Right lobe of liver (tissue), 6 donors: ENCODE measurements around the gene RCSD1. TPM values are rescaled to one million over a fixed set of nuclear protein-coding genes. Genes with fewer than 3 reads are reported as not detected.

Experiments
- ATAC-seq, 4 donors: fragments of 200-7000 bp; cut with Tn5 transposase; one replicate each; pipeline ENCODE4 v1.9.1; 2020; ENCODE audit warnings: mild to moderate bottlenecking in 4 of 4, moderate library complexity in 4 of 4
- DNase-seq, 3 donors: peaks; one replicate each; pipeline ENCODE4 v3.0.0-alpha.2; 2020
- H3K27ac ChIP-seq, 3 donors: fragments of 200-600 bp; one replicate each; pipeline ENCODE4 v1.8.0; 2022
- H3K27me3 ChIP-seq, 2 donors: fragments of 200-600 bp; one replicate each; pipeline ENCODE4 v1.8.0; 2022
- H3K36me3 ChIP-seq, 4 donors: fragments of 200-600 bp; sonication (generic) in 1 of 4; one replicate each; pipeline versions ENCODE4 v1.5.1 to v1.8.0; 2017 to 2022; ENCODE audit warnings: control low read depth in 1 of 4
- H3K4me1 ChIP-seq, 4 donors: fragments of 200-600 bp; sonication (generic) in 1 of 4; one replicate each; pipeline versions ENCODE4 v1.5.1 to v1.8.0; 2017 to 2022; ENCODE audit warnings: control low read depth in 1 of 4
- H3K4me3 ChIP-seq, 3 donors: fragments of 200-600 bp; one replicate each; pipeline ENCODE4 v1.8.0; 2022
- H3K9me3 ChIP-seq, 4 donors: fragments of 200-600 bp; sonication (generic) in 1 of 4; one replicate each; pipeline versions ENCODE4 v1.5.1 to v1.8.0; 2017 to 2022; ENCODE audit warnings: control low read depth in 1 of 4
- POLR2A ChIP-seq: fragments of 450-650 bp; IDR thresholded peaks from one replicate; pipeline ENCODE4 v1.6.1; 2017; ENCODE audit warnings: antibody characterized with exemption, mild to moderate bottlenecking
- WGBS: methylation state at CpG from one replicate; pipeline ENCODE4 v1.1.6; 2018; ENCODE audit warnings: low coverage, low lambda C conversion rate; ENCODE audit not compliant: insufficient coverage; ENCODE audit errors: missing lambda C conversion rate; 5-methylcytosine and 5-hydroxymethylcytosine counted together
- intact Hi-C, 2 donors: fragments of 100-400 bp; cut with DNase I; formaldehyde crosslinking; loops; one replicate each; pipeline versions ENCODE4 v1.11.2 to v1.14.1; 2022
- total RNA-seq, 6 experiments: library from RNA; depleted of rRNA in 2 of 6; stranded (reverse); fragments of >200 nt in 2 of 6; fragmentation: NEBNext Ultra II Directional in 3 of 6; extraction: Animal tissue kit (Norgen Biotek cat#: 25700) in 3 of 6; gene quantifications; one replicate each; pipeline versions ENCODE4 v1.1.0 to v1.2.4, GENCODE V29; 2016 to 2023
- TF ChIP-seq, protein P1 (sequence below), 4 donors: fragments of 200-600 bp in 3 of 4; fragments of 450-650 bp in 1 of 4; IDR thresholded peaks; one replicate each; pipeline versions ENCODE4 v1.5.1 to v1.8.0; 2016 to 2022; ENCODE audit warnings: antibody characterized with exemption in 4 of 4, mild to moderate bottlenecking in 2 of 4
- donor health status: DM: no; HTN: yes; CAD: no.
- donor health status: DM: no; HTN: no; CAD: no.
- donor health status: DM: no; HTN: no; CAD: no.
- donor health status: DM: no; HTN: yes; CAD: no.
- donor health status: DM: no; HTN: yes; CAD: no.

RCSD1 gene
- total RNA-seq, 6 experiments from 2014 or later: 2.4 to 8.4 (median 5.0) TPM

GRCh38 chr1:167635941-167636340 is 5.9 kb downstream of the RCSD1 start:
- intact Hi-C loops: no loop called here
- Histone ChIP-seq H3K9me3 (no peaks in the 10 kb centered on the region), H3K4me1 (peaks cover 0 to 9% (median 0%) of the 10 kb centered on the region in 4 donors), H3K4me3 (no peak overlapping the region), H3K27me3 (no peaks in the 10 kb centered on the region), H3K27ac (no peak overlapping the region), H3K36me3 (no peaks in the 10 kb centered on the region)
- WGBS: 61% methylated on average over 2 of the region's 3 CpGs
- no peak for DNase-seq
- TF ChIP-seq, protein P1, sequence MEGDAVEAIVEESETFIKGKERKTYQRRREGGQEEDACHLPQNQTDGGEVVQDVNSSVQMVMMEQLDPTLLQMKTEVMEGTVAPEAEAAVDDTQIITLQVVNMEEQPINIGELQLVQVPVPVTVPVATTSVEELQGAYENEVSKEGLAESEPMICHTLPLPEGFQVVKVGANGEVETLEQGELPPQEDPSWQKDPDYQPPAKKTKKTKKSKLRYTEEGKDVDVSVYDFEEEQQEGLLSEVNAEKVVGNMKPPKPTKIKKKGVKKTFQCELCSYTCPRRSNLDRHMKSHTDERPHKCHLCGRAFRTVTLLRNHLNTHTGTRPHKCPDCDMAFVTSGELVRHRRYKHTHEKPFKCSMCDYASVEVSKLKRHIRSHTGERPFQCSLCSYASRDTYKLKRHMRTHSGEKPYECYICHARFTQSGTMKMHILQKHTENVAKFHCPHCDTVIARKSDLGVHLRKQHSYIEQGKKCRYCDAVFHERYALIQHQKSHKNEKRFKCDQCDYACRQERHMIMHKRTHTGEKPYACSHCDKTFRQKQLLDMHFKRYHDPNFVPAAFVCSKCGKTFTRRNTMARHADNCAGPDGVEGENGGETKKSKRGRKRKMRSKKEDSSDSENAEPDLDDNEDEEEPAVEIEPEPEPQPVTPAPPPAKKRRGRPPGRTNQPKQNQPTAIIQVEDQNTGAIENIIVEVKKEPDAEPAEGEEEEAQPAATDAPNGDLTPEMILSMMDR (IDR thresholded peaks at IDR 0.05): no peak
- TF ChIP-seq POLR2A: no peak
- ATAC-seq: no peak

DNA sequence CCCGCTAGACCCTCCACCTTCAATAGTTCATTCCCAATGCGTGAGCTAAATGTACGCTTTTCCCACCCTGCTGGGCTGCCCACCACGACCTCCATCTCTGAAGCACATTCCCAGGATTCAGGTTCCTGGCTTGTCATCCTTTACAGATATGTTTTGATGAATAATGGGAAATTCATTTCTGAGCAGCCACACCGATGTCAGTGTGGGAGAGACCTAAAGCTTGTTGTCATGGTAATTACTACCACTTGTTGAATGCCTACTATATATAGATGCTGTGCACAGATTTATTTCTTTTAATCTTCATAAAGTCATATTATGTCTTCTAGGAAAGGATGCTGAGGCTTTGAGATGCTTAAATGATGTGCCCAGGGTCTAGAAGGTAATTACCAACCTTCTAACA is 8.0 kb downstream of the RCSD1 start:
- no peak overlapping the region for H3K4me3 ChIP-seq
- no peak for DNase-seq
- H3K4me1 ChIP-seq: peaks cover 0 to 9% (median 0%) of the 10 kb centered on the region in 4 donors
- no peaks in the 10 kb centered on the region for H3K36me3 ChIP-seq
- WGBS: 54% methylated on average over 5 of the region's 5 CpGs
- H3K27me3 ChIP-seq: no peaks in the 10 kb centered on the region
- no peak for ATAC-seq
- H3K27ac ChIP-seq: no peak overlapping the region
- intact Hi-C loops: no loop called here
- no peaks in the 10 kb centered on the region for H3K9me3 ChIP-seq
- TF ChIP-seq, protein P1 (IDR thresholded peaks at IDR 0.05): no peak
- TF ChIP-seq POLR2A: no peak

DNA sequence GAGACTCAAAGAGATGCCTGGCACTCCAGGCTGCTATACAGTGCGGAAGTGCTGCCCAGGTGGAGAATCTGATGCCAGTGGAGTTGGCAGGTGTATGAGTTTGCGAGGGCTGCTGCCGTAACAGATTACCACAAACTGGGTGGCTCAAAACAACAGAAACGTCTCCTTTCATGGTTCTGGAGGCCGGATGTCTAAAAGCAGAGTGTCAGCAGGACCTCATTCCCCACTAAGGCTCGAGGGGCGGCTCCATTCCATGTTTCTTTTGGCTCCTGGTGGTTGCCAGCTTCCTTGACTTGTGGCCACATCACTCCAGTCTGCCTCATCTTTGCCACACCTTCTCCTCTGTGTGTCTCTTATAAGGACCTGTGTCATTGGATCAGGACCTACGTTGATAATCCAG is 10.0 kb downstream of the RCSD1 start:
- TF ChIP-seq, protein P1 (IDR thresholded peaks at IDR 0.05): no peak
- no peak for TF ChIP-seq POLR2A
- Histone ChIP-seq H3K9me3 (no peaks in the 10 kb centered on the region), H3K27ac (no peak overlapping the region), H3K27me3 (no peaks in the 10 kb centered on the region), H3K36me3 (no peaks in the 10 kb centered on the region), H3K4me1 (peaks cover 0 to 9% (median 0%) of the 10 kb centered on the region in 4 donors), H3K4me3 (no peak overlapping the region)
- no peak for DNase-seq
- ATAC-seq: no peak
- intact Hi-C loops: no loop called here
- 63% methylated on average over 4 of the region's 8 CpGs for WGBS

DNA sequence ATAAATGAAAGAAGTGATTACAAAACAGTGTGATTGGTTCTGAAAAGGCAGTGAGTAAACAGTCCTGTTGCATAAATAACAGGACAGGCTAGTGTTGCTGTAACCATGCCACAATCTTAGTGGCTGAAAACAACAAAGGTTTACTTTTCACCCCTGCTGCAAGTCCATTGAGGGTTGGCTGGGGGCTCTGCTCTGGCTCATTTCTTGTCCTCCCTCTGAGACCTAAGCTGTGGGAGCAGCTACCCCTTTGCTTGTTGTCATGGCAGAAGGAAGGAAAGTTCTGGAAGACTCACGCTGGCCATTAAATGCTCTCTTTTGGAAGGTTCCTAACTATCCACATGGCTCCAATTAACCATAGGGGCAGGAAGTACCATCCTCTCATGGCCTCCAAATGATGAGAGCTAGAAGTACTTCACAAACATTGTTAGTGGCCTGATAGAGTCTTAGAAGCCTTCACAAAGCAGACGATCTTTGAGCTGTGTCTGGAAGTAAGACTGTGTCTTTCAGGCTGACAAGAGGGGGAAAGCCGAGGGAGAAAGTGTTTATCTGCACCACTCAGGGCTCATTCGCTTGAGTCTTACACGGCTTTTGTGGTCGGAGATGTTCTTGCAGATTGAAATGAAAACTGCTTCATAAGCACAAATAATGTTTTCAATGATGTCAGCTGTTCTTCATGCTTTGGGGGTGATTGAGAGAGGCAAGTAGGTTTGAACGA is 11.9 kb downstream of the RCSD1 start:
- ATAC-seq (peak in 1 of 4 donors; percentile 35), DNase-seq (no peak)
- 57% methylated on average over 7 of the region's 7 CpGs for WGBS
- Histone ChIP-seq H3K27ac (no peak overlapping the region), H3K27me3 (no peaks in the 10 kb centered on the region), H3K9me3 (no peaks in the 10 kb centered on the region), H3K4me1 (peaks cover 0 to 4% (median 0%) of the 10 kb centered on the region in 4 donors), H3K36me3 (no peaks in the 10 kb centered on the region), H3K4me3 (no peak overlapping the region)
- intact Hi-C loops: no loop called here
- no peak for TF ChIP-seq POLR2A
- TF ChIP-seq, protein P1 (IDR thresholded peaks at IDR 0.05): no peak
